GM19455 (cell line): ENCODE measurements around the gene PALB2.

Experiments
- ATAC-seq: cut with Tn5 transposase; IDR thresholded peaks from one replicate; pipeline ENCODE4 v1.9.1; 2021; ENCODE audit not compliant: unreplicated experiment

PALB2 gene

DNA sequence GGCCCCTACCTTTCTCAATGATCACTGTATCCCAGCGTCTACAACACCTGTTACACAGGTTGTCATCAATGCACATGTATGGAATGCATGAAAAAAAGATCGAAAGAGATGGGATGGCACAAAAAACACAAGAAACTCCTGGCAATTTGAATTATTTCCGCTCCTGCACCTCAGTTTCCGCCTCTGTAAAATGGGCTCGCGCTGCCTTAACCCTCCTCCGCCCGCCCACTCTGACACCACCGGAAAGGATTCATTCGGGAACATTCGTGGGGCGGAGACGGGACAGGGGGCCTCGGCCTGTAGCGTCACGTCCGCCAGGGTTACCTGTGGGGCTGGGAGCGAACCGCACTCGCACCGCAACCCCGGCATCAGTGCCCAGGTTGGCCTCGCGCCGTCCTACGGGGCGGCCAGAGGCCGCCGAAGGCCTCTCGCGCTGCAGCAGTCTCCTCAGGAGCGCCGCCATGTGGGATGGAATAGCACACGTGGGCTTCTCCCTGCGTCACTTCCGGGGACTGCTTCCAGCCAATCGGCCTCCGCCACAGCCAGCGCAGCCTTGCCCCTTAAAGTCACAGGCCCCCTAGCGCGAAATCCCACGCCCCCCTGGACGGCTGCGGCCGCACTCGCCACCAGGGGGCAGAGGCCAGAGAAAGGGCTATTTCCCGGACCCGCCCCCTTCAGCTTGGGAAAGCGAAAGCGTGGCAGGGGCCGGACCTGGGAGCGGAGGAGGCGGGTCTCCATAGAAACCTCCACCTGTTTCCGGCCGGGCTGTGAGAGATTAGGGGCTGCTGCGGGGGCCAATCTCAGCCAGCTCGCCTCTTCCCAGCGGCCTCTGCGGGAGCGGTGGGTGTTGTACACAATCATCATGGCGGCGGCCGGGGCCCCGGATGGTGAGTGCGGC is 84.0 kb downstream of the PALB2 start, which contains the start of the genes EARS2 and UBFD1:
Gene EARS2, minus strand, starts transcription at position 470 of the 898 bp plus-strand sequence. Its CDS starts 7 bp downstream, at position 463.
Gene UBFD1, plus strand, starts transcription at position 847 of the 898 bp plus-strand sequence. Its CDS starts 16 bp downstream, at position 863.
- peak; percentile 90 for ATAC-seq

DNA sequence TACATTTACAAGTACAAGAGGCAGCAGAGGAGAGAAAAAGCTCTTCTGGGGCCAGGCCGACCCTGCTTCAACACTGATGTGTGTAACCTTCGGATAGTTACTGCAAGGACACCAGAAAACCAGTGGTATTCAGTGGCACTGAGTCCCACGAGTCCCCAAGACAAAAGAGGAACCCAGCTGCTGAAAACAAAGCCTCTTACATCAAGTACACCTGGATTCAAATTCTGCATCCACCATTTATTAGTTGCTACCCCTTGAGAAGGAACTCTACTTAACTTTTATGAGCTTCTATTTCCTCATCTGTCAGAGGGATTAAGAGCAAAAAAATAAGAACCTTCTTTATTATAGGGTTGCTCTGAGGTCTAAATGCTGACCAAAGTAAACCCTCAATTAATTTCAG is 86.6 kb downstream of the PALB2 start:
- ATAC-seq, result no peak
